Psoas muscle (tissue), 8 donors: ENCODE data around the gene TAPBP. TPM values are rescaled to one million over a fixed set of nuclear protein-coding genes. Genes with fewer than 3 reads are reported as not detected.

ENCODE experiments used
- ATAC-seq, 4 donors: fragments of 200-7000 bp; cut with Tn5 transposase; one replicate each; pipeline ENCODE4 v1.9.1; 2020; ENCODE audit warnings: moderate library complexity in 3 of 4, mild to moderate bottlenecking in 2 of 4
- DNase-seq, 2 donors: peaks; one replicate each; pipeline ENCODE4 v3.0.0-alpha.2; 2020
- H3K27ac ChIP-seq: fragments of 200-600 bp; one replicate; pipeline ENCODE4 v1.8.0; 2022
- H3K27me3 ChIP-seq, 3 donors: fragments of 200-600 bp in 1 of 3; one replicate each; pipeline versions ENCODE4 v1.6.1 to v1.8.0; 2013 to 2022; ENCODE audit warnings: low read length in 2 of 3, mild to moderate bottlenecking in 2 of 3, moderate library complexity in 1 of 3; ENCODE audit not compliant: insufficient read depth in 3 of 3
- H3K36me3 ChIP-seq, 2 donors: fragments of 200-600 bp in 1 of 2; one replicate each; pipeline versions ENCODE4 v1.6.1 to v1.8.0; 2013 to 2022; ENCODE audit warnings: low read depth in 1 of 2, mild to moderate bottlenecking in 1 of 2, moderate library complexity in 1 of 2; ENCODE audit not compliant: insufficient read depth in 1 of 2
- H3K4me1 ChIP-seq: fragments of 200-600 bp; one replicate; pipeline ENCODE4 v1.8.0; 2022
- H3K4me3 ChIP-seq: fragments of 200-600 bp; one replicate; pipeline ENCODE4 v1.8.0; 2022; ENCODE audit warnings: mild to moderate bottlenecking
- H3K9me3 ChIP-seq: fragments of 200-600 bp; one replicate; pipeline ENCODE4 v1.8.0; 2022
- CTCF ChIP-seq: fragments of 200-600 bp; IDR thresholded peaks from one replicate; pipeline ENCODE4 v1.8.0; 2022; ENCODE audit warnings: antibody characterized with exemption
- WGBS, 3 donors: extraction: QIAGEN DNeasy Blood & Tissue Kit; methylation state at CpG; one replicate each; pipeline versions ENCODE4 v1.1.6 to v1.1.7; 2013; 5-methylcytosine and 5-hydroxymethylcytosine counted together
- intact Hi-C, 2 donors: fragments of 100-400 bp; cut with DNase I; formaldehyde crosslinking; loops; one replicate each; pipeline versions ENCODE4 v1.11.0 to v1.14.2; 2022
- polyA plus RNA-seq, 3 donors: library from polyadenylated mRNA; stranded (reverse); fragments of 200-250 nt; gene quantifications; one replicate each; pipeline ENCODE4 v1.2.3, GENCODE V29; 2013
- total RNA-seq, 4 donors: library from RNA; stranded (reverse); fragmentation: NEBNext Ultra II Directional in 2 of 4; extraction: Animal tissue kit (Norgen Biotek cat#: 25700) in 2 of 4; gene quantifications; one replicate each; pipeline versions ENCODE4 v1.2.1 to v1.2.4, GENCODE V29; 2021 to 2023
- donor health status: healthy with polysubstance abuse.
- donor health status: DM: no; HTN: no; CAD: no; lungs with moderate emphysema.
- donor health status: Bipolar disorder and iron deficiency.
- donor health status: healthy.
- donor health status: DM: yes; HTN: yes; CAD: no.
- donor health status: DM: no; HTN: no; CAD: no.
- donor health status: DM: no; HTN: no; CAD: no.
- donor health status: DM: yes; HTN: yes; CAD: no.

The TAPBP gene
- total and polyA plus RNA-seq, 7 donors, result 7.9 to 37.4 (median 24.4) TPM

- H3K36me3 ChIP-seq, result peaks cover 2 to 51% of the 10 kb centered on the region in 2 donors
- intact Hi-C loops, result no loop called here
- ATAC-seq (peak in 1 of 4 donors; percentile 13), DNase-seq (no peak)
- H3K4me3 ChIP-seq, result no peak overlapping the region
- H3K4me1 ChIP-seq, result peaks cover 17% of the 10 kb centered on the region
- no peaks in the 10 kb centered on the region for H3K9me3 ChIP-seq
- no peak overlapping the region for H3K27ac ChIP-seq
- WGBS, 3 donors, result 71 to 76% (median 76%) methylated on average over 8 of the region's 8 CpGs
- no peaks in the 10 kb centered on the region for H3K27me3 ChIP-seq
- no peak for TF ChIP-seq CTCF
Measured at GRCh38 chr6:33305052-33305451, 8.8 kb downstream of the TAPBP start.

- 86 to 89% (median 88%) methylated on average over 16 of the region's 16 CpGs for WGBS, 3 donors
- no peak overlapping the region for H3K27ac ChIP-seq
- intact Hi-C loops, result no loop called here
- DNase-seq (no peak), ATAC-seq (no peak)
- no peaks in the 10 kb centered on the region for H3K27me3 ChIP-seq
- no peak overlapping the region for H3K4me3 ChIP-seq
- peaks cover 2 to 48% of the 10 kb centered on the region in 2 donors for H3K36me3 ChIP-seq
- peaks cover 17% of the 10 kb centered on the region for H3K4me1 ChIP-seq
- no peak for TF ChIP-seq CTCF
- H3K9me3 ChIP-seq, result no peaks in the 10 kb centered on the region
Measured at GRCh38 chr6:33304216-33304615, 9.7 kb downstream of the TAPBP start.

GRCh38 chr6:33301877-33302276 is 12.0 kb downstream of the TAPBP start:
- Histone ChIP-seq H3K27ac (no peak overlapping the region), H3K9me3 (no peaks in the 10 kb centered on the region), H3K4me1 (peaks cover 26% of the 10 kb centered on the region), H3K27me3 (no peaks in the 10 kb centered on the region), H3K36me3 (peaks cover 2 to 43% of the 10 kb centered on the region in 2 donors), H3K4me3 (no peak overlapping the region)
- WGBS, 3 donors, result 82 to 89% (median 82%) methylated on average over 3 of the region's 3 CpGs
- DNase-seq (no peak), ATAC-seq (no peak)
- intact Hi-C loops, result loop anchor here in 1 of 2 donors (2.0 kb wide), 1 partner anchor 13 kb away; the partner anchor contains the start of gene TAPBP
- no peak for TF ChIP-seq CTCF

- Histone ChIP-seq H3K9me3 (no peaks in the 10 kb centered on the region), H3K4me1 (peaks cover 26% of the 10 kb centered on the region), H3K27ac (peak overlapping the region; percentile 97), H3K4me3 (peak overlapping the region; percentile 82), H3K27me3 (no peaks in the 10 kb centered on the region), H3K36me3 (peaks cover 5 to 54% of the 10 kb centered on the region in 2 donors)
- TF ChIP-seq CTCF, result peak; percentile 69
- DNase-seq (peak; percentile 93 to 96), ATAC-seq (peak; percentile 80 to 89 (median 86))
- intact Hi-C loops, result no loop called here
- WGBS, 3 donors, result 0 to 1% (median 0%) methylated on average over 54 of the region's 54 CpGs
Measured at GRCh38 chr6:33299237-33299944, 14.5 kb downstream of the TAPBP start.
